HepG2 (cell line): ENCODE data around the gene MEMO1.
A peak's percentile ranks its signal among the peaks of the same experiment; 100 is the strongest.

Experiments
- HMG20A ChIP-seq: IDR thresholded peaks from 2 replicates; pipeline ENCODE4 v1.6.1; 2016; ENCODE audit warnings: borderline replicate concordance
- POLR2A ChIP-seq, 2 experiments: IDR thresholded peaks; 2 replicates each; pipeline ENCODE4 v1.6.1; 2011; ENCODE audit warnings: low read depth in 2 of 2, low read length in 2 of 2, mild to moderate bottlenecking in 1 of 2, moderate library complexity in 1 of 2; ENCODE audit not compliant: insufficient read depth in 1 of 2
- POLR2AphosphoS5 ChIP-seq: IDR thresholded peaks from 2 replicates; pipeline ENCODE4 v1.6.1; 2012; ENCODE audit warnings: low read depth, low read length
- SOX13 ChIP-seq, 3 experiments: fragments of 450-650 bp in 1 of 3; sonication (generic) in 1 of 3; formaldehyde crosslinking in 1 of 3; IDR thresholded peaks in 2 of 3; conservative IDR thresholded peaks in 1 of 3; 2 replicates each; pipeline versions ENCODE4 v1.5.0 to v1.6.1; 2016 to 2020; ENCODE audit warnings: antibody characterized with exemption in 1 of 3, mild to moderate bottlenecking in 1 of 3, missing compliant biosample characterization in 1 of 3, missing genetic modification reagents in 1 of 3, moderate library complexity in 1 of 3
- ZNF775 ChIP-seq: sonication (generic); formaldehyde crosslinking; IDR thresholded peaks from 2 replicates; pipeline ENCODE4 v1.4.0; 2020; ENCODE audit warnings: missing genetic modification reagents, mild to moderate bottlenecking, moderate library complexity, borderline replicate concordance
- TF ChIP-seq, protein P1 (sequence below): conservative IDR thresholded peaks from 2 replicates; pipeline ENCODE4 v1.6.1; 2018; ENCODE audit warnings: missing genetic modification reagents

DNA sequence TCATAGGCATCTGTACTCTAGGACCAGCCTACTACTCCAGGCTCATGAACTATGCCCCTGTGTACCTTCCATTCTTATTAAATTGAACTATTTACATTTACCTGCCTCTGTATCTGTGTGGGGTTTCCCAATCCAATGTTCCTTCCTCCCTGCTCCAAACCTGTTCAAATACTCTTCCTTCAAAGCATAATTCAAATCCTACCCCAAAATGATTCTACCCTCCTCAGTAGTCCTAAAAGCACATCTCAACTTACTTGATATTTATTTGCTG lies 3.8 kb downstream of the MEMO1 start:
- TF ChIP-seq HMG20A, result no peak
- peak; percentile 29; the same call in 1 of the 2 replicates for TF ChIP-seq SOX13 (IDR thresholded peaks at IDR 0.05)
- peak in 1 of 2 experiments; percentile 51; a peak in 1 of 4 replicates for TF ChIP-seq SOX13 (CRISPR knock-in tag; conservative IDR thresholded peaks at IDR 0.05 in 1 of 2, IDR thresholded peaks at IDR 0.05 in 1 of 2)
- TF ChIP-seq POLR2A (IDR thresholded peaks at IDR 0.05; ENCODE audit: insufficient read depth in 1 of 2, low read depth in 2 of 2, low read length in 2 of 2), result no peak
- TF ChIP-seq ZNF775 (CRISPR knock-in tag), result no peak
- TF ChIP-seq, protein P1, sequence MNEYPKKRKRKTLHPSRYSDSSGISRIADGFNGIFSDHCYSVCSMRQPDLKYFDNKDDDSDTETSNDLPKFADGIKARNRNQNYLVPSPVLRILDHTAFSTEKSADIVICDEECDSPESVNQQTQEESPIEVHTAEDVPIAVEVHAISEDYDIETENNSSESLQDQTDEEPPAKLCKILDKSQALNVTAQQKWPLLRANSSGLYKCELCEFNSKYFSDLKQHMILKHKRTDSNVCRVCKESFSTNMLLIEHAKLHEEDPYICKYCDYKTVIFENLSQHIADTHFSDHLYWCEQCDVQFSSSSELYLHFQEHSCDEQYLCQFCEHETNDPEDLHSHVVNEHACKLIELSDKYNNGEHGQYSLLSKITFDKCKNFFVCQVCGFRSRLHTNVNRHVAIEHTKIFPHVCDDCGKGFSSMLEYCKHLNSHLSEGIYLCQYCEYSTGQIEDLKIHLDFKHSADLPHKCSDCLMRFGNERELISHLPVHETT, result no peak
- no peak for TF ChIP-seq POLR2AphosphoS5
